K562 (cell line): ENCODE measurements around the gene SNX4. TPM values are rescaled to one million over a fixed set of nuclear protein-coding genes. Genes with fewer than 3 reads are reported as not detected.

Experiments
- ATAC-seq: fragments of 200-7000 bp; cut with Tn5 transposase; 3 replicates; pipeline ENCODE4 v1.9.1; 2020; ENCODE audit warnings: moderate library complexity
- BruUV-seq: library from RNA; stranded (reverse); fragments of 400-500 nt; replicated peaks from 2 replicates; lab custom pipeline; 2021; lab: Mats Ljungman, UMichigan
- CTCF ChIA-PET: fragments of 300-600 bp; formaldehyde crosslinking; extraction: SDS; loops from one replicate; lab custom pipeline; 2021; ENCODE audit warnings: low intra/inter-chr PET ratio; lab: Yijun Ruan, JAX
- POLR2A ChIA-PET: fragments of 300-600, 350-650 bp; sonication (Branson Sonifier 250); formaldehyde crosslinking; extraction: SDS; loops from one replicate; lab custom pipeline; 2021; ENCODE audit warnings: antibody characterized with exemption, inconsistent platforms; lab: Yijun Ruan, JAX
- DNase-seq, 4 experiments: peaks; one replicate each; pipeline versions ENCODE4 v3.0.0 to v3.0.0-alpha.2; 2011 to 2018; ENCODE audit warnings: low spot score in 3 of 4, mixed read lengths in 3 of 4; ENCODE audit errors: extremely low read depth in 1 of 4
- FAIRE-seq: peaks from 2 replicates; lab custom pipeline; 2011; peaks lifted over from hg19 to GRCh38; lab: Jason Lieb, UNC
- H2AFZ ChIP-seq: 2 replicates; pipeline ENCODE4 v1.6.0; 2011; ENCODE audit warnings: low read depth, low read length, control low read depth, inconsistent platforms
- H3K27ac ChIP-seq: fragments of 200-600 bp; 3 replicates; pipeline ENCODE4 v1.8.0; 2011; ENCODE audit warnings: low read depth, mild to moderate bottlenecking, control low read depth, inconsistent platforms, low read length, moderate library complexity, mixed read lengths; ENCODE audit errors: extremely low read depth
- H3K27me3 ChIP-seq, 2 experiments: fragments of 300-600 bp in 1 of 2; 2 replicates in 1 of 2; 3 replicates in 1 of 2; pipeline versions ENCODE4 v1.6.0 to v1.8.0; 2011; ENCODE audit warnings: inconsistent platforms in 2 of 2, low read length in 2 of 2, mild to moderate bottlenecking in 1 of 2, mixed read lengths in 1 of 2, moderate library complexity in 1 of 2; ENCODE audit not compliant: control insufficient read depth in 2 of 2, insufficient read depth in 2 of 2
- H3K36me3 ChIP-seq: fragments of 300-600 bp; 3 replicates; pipeline ENCODE4 v1.8.0; 2011; ENCODE audit warnings: mild to moderate bottlenecking, low read length, inconsistent platforms; ENCODE audit not compliant: control insufficient read depth, insufficient read depth
- H3K4me1 ChIP-seq, 2 experiments: fragments of 200-600 bp in 1 of 2; replicated peaks in 1 of 2; 2 replicates in 1 of 2; 3 replicates in 1 of 2; pipeline versions ENCODE4 v1.5.1 to v1.8.0; 2011; ENCODE audit warnings: inconsistent platforms in 2 of 2, low read length in 2 of 2, mild to moderate bottlenecking in 1 of 2, mixed read lengths in 1 of 2, moderate library complexity in 1 of 2; ENCODE audit not compliant: control insufficient read depth in 2 of 2, insufficient read depth in 2 of 2
- H3K4me2 ChIP-seq: 2 replicates; pipeline ENCODE4 v1.6.1; 2011; ENCODE audit warnings: low read length, control low read depth, inconsistent platforms, mixed read lengths; ENCODE audit not compliant: insufficient read depth
- H3K4me3 ChIP-seq: fragments of 200-600 bp; sonication (generic), shearing (Covaris generic); 2 replicates; pipeline ENCODE4 v1.5.1; 2016; ENCODE audit warnings: control low read depth, inconsistent platforms
- H3K79me2 ChIP-seq: fragments of 200-600 bp; 3 replicates; pipeline ENCODE4 v1.8.0; 2011; ENCODE audit warnings: low read length, inconsistent platforms; ENCODE audit not compliant: control insufficient read depth, insufficient read depth
- H3K9ac ChIP-seq, 2 experiments: 2 replicates each; pipeline versions ENCODE4 v1.6.0 to v1.6.1; 2011; ENCODE audit warnings: low read depth in 2 of 2, low read length in 2 of 2, control low read depth in 1 of 2, inconsistent platforms in 1 of 2, mild to moderate bottlenecking in 1 of 2, mixed read lengths in 1 of 2; ENCODE audit not compliant: insufficient read depth in 1 of 2
- H3K9me1 ChIP-seq: one replicate; pipeline ENCODE4 v1.6.0; 2011; ENCODE audit warnings: inconsistent platforms, mild to moderate bottlenecking, low read length, moderate library complexity; ENCODE audit not compliant: control insufficient read depth, insufficient read depth
- H3K9me3 ChIP-seq: replicated peaks from 2 replicates; pipeline ENCODE4 v1.5.1; 2011; ENCODE audit warnings: low read depth, low read length, inconsistent platforms; ENCODE audit not compliant: control insufficient read depth, insufficient read depth
- H4K20me1 ChIP-seq: replicated peaks from 2 replicates; pipeline ENCODE4 v1.6.1; 2011; ENCODE audit warnings: low read length, inconsistent platforms, mixed read lengths; ENCODE audit not compliant: control insufficient read depth, insufficient read depth
- BCL6 ChIP-seq: fragments of 250-450 bp; sonication (Bioruptor Pico); IDR thresholded peaks from 2 replicates; pipeline ENCODE4 v1.4.0; 2020
- POLR2B ChIP-seq: fragments of 450-650 bp; IDR thresholded peaks from 2 replicates; pipeline ENCODE4 v1.6.1; 2018; ENCODE audit warnings: low read depth; ENCODE audit not compliant: partially characterized antibody
- SIRT6 ChIP-seq: IDR thresholded peaks from one replicate; pipeline ENCODE4 v1.6.1; 2012; ENCODE audit warnings: low read depth, mild to moderate bottlenecking, control low read depth, inconsistent platforms, low read length, moderate library complexity
- TGIF2 ChIP-seq: sonication (generic); formaldehyde crosslinking; IDR thresholded peaks from 2 replicates; pipeline ENCODE4 v1.8.1; 2022; ENCODE audit warnings: mild to moderate bottlenecking, missing genetic modification reagents, moderate library complexity
- ZEB2 ChIP-seq: fragments of 450-650 bp; IDR thresholded peaks from 2 replicates; pipeline ENCODE4 v1.6.1; 2016
- ZNF143 ChIP-seq: sonication (generic); formaldehyde crosslinking; IDR thresholded peaks from 2 replicates; pipeline ENCODE4 v1.9.0; 2022; ENCODE audit warnings: mild to moderate bottlenecking, missing genetic modification reagents
- ZNF174 ChIP-seq: fragments of 250-450 bp; sonication (Bioruptor Pico); IDR thresholded peaks from 2 replicates; pipeline ENCODE4 v1.4.0; 2020; ENCODE audit warnings: mild to moderate bottlenecking
- ZNF507 ChIP-seq: conservative IDR thresholded peaks from 2 replicates; pipeline ENCODE4 v1.6.1; 2017; ENCODE audit warnings: missing genetic modification characterization, missing compliant biosample characterization
- WGBS: fragments of 100-300 bp; shearing (Covaris generic); methylation state at CpG from one replicate; pipeline ENCODE4 v1.1.6; 2016; ENCODE audit warnings: low coverage, mixed read lengths; ENCODE audit not compliant: insufficient coverage; ENCODE audit errors: missing lambda C conversion rate; 5-methylcytosine and 5-hydroxymethylcytosine counted together
- in situ Hi-C: fragments of 300-500 bp; cut with MboI; formaldehyde crosslinking; loops from 4 replicates; pipeline ENCODE4 v1.15.0; 2018; ENCODE audit warnings: inconsistent platforms, mixed read lengths
- intact Hi-C: fragments of 100-400 bp; cut with micrococcal nuclease; formaldehyde crosslinking; loops from 2 replicates; pipeline ENCODE4 v1.14.2; 2022
- polyA plus RNA-seq, 8 experiments: library from polyadenylated mRNA; depleted of rRNA in 4 of 8; stranded (reverse) in 5 of 8; unstranded in 3 of 8; fragments of >200 nt; fragmentation: Nextera tagmentation in 2 of 8; fragmentation: Illumina TruSeq in 1 of 8; extraction: Ambion mirVana in 2 of 8; extraction: Trizol in 1 of 8; gene quantifications; 2 replicates each; pipeline versions ENCODE4 v1.2.1 to v1.2.3, GENCODE V29; 2011 to 2014; ENCODE audit warnings: inconsistent platforms in 1 of 8, missing spikeins in 1 of 8
- total RNA-seq, 7 experiments: library from RNA; depleted of rRNA in 6 of 7; stranded (reverse); fragments of >200 nt in 6 of 7; fragmentation: Illumina TruSeq in 2 of 7; extraction: Trizol in 2 of 7; gene quantifications; 2 replicates each; pipeline versions ENCODE4 v1.2.1 to v1.2.3, GENCODE V29; 2011 to 2021; ENCODE audit warnings: low replicate concordance in 1 of 7
- TF ChIP-seq, protein P1 (sequence below): sonication (generic); formaldehyde crosslinking; IDR thresholded peaks from 2 replicates; pipeline ENCODE4 v1.9.0; 2022; ENCODE audit warnings: mild to moderate bottlenecking, missing genetic modification reagents
- TF ChIP-seq, protein P2 (sequence below): IDR thresholded peaks from 2 replicates; pipeline ENCODE4 v1.6.1; 2016; ENCODE audit warnings: missing genetic modification characterization, missing compliant biosample characterization
- TF ChIP-seq, protein P3 (sequence below), 2 experiments: IDR thresholded peaks in 1 of 2; conservative IDR thresholded peaks in 1 of 2; 2 replicates each; pipeline ENCODE4 v1.6.1; 2016; ENCODE audit warnings: low read depth in 2 of 2, mild to moderate bottlenecking in 1 of 2, missing compliant biosample characterization in 1 of 2, missing genetic modification characterization in 1 of 2, moderate library complexity in 1 of 2
- TF ChIP-seq, protein P4 (sequence below): sonication (generic); formaldehyde crosslinking; IDR thresholded peaks from 2 replicates; pipeline ENCODE4 v1.8.0; 2022; ENCODE audit warnings: missing genetic modification reagents, mild to moderate bottlenecking, moderate library complexity, borderline replicate concordance
- TF ChIP-seq, protein P5 (sequence below): fragments of 250-450 bp; sonication (Bioruptor Pico); IDR thresholded peaks from 2 replicates; pipeline ENCODE4 v1.4.0; 2020; ENCODE audit warnings: mild to moderate bottlenecking

Gene SNX4
- total and polyA plus RNA-seq, 9 of the 15 experiments (the other 6 are each of a cell fraction or from before 2014, with no cell fraction given), result 11.4 to 40.3 (median 30.0) TPM

DNA sequence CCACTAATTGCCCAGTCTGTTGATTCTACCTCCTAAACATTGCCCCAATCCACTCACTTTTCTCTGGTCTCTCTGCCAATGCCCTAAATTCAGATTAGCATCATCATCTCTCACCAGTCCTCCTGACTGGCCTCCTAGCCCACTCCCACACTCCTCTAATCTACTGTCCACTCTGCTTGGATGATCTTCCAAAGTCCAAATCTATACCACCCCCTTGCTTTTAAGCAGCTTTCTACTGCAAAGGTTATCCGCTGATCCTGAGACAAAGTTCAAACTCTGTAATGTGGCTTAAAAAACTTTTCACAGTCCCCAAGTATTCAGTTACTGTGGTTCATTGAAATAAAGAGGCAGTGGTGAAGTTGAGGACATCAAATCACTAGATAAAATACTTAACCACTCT is 37.6 kb downstream of the SNX4 start:
- 90% methylated on average over 1 of the region's 1 CpG for whole genome bisulfite sequencing
- Histone ChIP-seq H3K9me3 (no peaks in the 10 kb centered on the region), H3K79me2 (no peaks in the 10 kb centered on the region), H4K20me1 (no peaks in the 10 kb centered on the region), H2AFZ (no peak overlapping the region), H3K4me1 (no peaks in the 10 kb centered on the region), H3K9me1 (no peaks in the 10 kb centered on the region), H3K27me3 (no peaks in the 10 kb centered on the region), H3K4me3 (no peak overlapping the region), H3K27ac (no peak overlapping the region), H3K36me3 (peaks cover 48% of the 10 kb centered on the region; the same call in 2 of the 3 replicates), H3K9ac (no peak overlapping the region), H3K4me2 (no peak overlapping the region)
- ATAC-seq, result no peak
- in situ Hi-C loops (no loop called here), intact Hi-C loops (no loop called here)
- ChIA-PET POLR2A (interaction anchor here (1.4 to 2.3 kb wide), 2 partner anchors 10 to 11 kb away, joined by 3 to 9 read pairs; no protein-coding TSS in a partner anchor), CTCF (no interaction called here)
- no peak for DNase-seq
- FAIRE-seq, result no peak
- no TSS peak for BruUV-seq
- no peak for TF ChIP-seq ZEB2
- TF ChIP-seq, protein P1, sequence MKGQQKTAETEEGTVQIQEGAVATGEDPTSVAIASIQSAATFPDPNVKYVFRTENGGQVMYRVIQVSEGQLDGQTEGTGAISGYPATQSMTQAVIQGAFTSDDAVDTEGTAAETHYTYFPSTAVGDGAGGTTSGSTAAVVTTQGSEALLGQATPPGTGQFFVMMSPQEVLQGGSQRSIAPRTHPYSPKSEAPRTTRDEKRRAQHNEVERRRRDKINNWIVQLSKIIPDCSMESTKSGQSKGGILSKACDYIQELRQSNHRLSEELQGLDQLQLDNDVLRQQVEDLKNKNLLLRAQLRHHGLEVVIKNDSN, result no peak
- no peak for TF ChIP-seq POLR2B
- no peak for TF ChIP-seq ZNF507
- TF ChIP-seq, protein P2, sequence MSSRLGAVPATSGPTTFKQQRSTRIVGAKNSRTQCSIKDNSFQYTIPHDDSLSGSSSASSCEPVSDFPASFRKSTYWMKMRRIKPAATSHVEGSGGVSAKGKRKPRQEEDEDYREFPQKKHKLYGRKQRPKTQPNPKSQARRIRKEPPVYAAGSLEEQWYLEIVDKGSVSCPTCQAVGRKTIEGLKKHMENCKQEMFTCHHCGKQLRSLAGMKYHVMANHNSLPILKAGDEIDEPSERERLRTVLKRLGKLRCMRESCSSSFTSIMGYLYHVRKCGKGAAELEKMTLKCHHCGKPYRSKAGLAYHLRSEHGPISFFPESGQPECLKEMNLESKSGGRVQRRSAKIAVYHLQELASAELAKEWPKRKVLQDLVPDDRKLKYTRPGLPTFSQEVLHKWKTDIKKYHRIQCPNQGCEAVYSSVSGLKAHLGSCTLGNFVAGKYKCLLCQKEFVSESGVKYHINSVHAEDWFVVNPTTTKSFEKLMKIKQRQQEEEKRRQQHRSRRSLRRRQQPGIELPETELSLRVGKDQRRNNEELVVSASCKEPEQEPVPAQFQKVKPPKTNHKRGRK (tag), result no peak
- TF ChIP-seq SIRT6, result no peak
- TF ChIP-seq, protein P3, sequence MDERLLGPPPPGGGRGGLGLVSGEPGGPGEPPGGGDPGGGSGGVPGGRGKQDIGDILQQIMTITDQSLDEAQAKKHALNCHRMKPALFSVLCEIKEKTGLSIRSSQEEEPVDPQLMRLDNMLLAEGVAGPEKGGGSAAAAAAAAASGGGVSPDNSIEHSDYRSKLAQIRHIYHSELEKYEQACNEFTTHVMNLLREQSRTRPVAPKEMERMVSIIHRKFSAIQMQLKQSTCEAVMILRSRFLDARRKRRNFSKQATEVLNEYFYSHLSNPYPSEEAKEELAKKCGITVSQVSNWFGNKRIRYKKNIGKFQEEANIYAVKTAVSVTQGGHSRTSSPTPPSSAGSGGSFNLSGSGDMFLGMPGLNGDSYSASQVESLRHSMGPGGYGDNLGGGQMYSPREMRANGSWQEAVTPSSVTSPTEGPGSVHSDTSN (CRISPR knock-in tag; IDR thresholded peaks at IDR 0.05; ENCODE audit: low read depth), result no peak
- TF ChIP-seq, protein P3 (tag; conservative IDR thresholded peaks at IDR 0.05; ENCODE audit: low read depth), result no peak
- no peak for TF ChIP-seq ZNF143
- TF ChIP-seq, protein P4, sequence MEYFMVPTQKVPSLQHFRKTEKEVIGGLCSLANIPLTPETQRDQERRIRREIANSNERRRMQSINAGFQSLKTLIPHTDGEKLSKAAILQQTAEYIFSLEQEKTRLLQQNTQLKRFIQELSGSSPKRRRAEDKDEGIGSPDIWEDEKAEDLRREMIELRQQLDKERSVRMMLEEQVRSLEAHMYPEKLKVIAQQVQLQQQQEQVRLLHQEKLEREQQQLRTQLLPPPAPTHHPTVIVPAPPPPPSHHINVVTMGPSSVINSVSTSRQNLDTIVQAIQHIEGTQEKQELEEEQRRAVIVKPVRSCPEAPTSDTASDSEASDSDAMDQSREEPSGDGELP, result no peak
- TF ChIP-seq ZNF174, result no peak
- TF ChIP-seq BCL6, result no peak
- TF ChIP-seq TGIF2 (CRISPR knock-in tag), result no peak
- TF ChIP-seq, protein P5, sequence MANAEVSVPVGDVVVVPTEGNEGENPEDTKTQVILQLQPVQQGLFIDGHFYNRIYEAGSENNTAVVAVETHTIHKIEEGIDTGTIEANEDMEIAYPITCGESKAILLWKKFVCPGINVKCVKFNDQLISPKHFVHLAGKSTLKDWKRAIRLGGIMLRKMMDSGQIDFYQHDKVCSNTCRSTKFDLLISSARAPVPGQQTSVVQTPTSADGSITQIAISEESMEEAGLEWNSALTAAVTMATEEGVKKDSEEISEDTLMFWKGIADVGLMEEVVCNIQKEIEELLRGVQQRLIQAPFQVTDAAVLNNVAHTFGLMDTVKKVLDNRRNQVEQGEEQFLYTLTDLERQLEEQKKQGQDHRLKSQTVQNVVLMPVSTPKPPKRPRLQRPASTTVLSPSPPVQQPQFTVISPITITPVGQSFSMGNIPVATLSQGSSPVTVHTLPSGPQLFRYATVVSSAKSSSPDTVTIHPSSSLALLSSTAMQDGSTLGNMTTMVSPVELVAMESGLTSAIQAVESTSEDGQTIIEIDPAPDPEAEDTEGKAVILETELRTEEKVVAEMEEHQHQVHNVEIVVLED (CRISPR knock-in tag), result no peak
